Neural progenitor cell (in vitro differentiated cells): Measurements from ENCODE around the gene HLA-C.

Source experiments
- EZH2 ChIP-seq: fragments of 200-600 bp; sonication (generic); IDR thresholded peaks from 2 replicates; pipeline ENCODE4 v1.6.1; 2017; ENCODE audit warnings: antibody characterized with exemption, mild to moderate bottlenecking, moderate library complexity
- EZH2phosphoT487 ChIP-seq: fragments of 200-600 bp; sonication (generic); IDR thresholded peaks from 2 replicates; pipeline ENCODE4 v1.6.1; 2017; ENCODE audit warnings: antibody characterized with exemption
- TF ChIP-seq, protein P1 (sequence below): fragments of 200-600 bp; sonication (generic); IDR thresholded peaks from 2 replicates; pipeline ENCODE4 v1.5.1; 2017; ENCODE audit warnings: antibody characterized with exemption, mild to moderate bottlenecking

DNA sequence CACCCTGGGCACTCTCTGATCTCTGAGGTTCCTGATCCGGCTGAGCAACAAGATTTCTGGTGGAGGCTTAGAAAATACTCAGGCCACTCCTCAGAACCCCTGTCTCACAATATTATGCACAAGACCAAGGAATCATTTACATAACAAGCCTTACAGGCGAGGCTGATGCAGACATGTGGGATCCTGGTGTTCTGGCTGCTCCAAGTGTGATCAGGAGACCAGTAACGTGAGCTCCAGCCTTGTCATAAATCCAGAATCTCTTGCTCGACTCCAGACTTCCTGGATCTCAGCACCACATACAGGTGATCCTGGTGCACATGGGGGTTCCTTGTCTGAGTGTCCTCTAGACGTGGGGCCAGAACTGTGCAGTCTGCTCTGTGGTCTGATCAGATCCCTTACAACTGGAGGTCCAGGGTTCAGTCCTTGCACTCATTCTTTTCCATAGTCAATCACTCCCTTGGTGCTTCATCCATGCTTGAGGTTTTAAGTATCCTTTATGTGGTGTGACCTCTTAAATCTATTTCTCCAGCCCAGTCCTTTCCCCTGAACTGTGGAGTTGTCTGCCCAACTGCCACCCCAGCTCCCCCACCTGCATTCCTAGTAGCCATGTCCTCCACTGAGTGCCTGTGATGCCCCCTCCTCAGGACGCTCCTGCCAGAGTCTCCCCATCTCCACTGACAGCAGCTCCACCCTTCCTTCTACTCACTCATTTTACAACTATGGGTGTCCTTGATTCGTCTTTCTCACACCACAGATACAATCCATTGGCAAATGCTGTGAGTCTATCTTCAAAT is 5.1 kb downstream of the HLA-C start:
- TF ChIP-seq, protein P1, sequence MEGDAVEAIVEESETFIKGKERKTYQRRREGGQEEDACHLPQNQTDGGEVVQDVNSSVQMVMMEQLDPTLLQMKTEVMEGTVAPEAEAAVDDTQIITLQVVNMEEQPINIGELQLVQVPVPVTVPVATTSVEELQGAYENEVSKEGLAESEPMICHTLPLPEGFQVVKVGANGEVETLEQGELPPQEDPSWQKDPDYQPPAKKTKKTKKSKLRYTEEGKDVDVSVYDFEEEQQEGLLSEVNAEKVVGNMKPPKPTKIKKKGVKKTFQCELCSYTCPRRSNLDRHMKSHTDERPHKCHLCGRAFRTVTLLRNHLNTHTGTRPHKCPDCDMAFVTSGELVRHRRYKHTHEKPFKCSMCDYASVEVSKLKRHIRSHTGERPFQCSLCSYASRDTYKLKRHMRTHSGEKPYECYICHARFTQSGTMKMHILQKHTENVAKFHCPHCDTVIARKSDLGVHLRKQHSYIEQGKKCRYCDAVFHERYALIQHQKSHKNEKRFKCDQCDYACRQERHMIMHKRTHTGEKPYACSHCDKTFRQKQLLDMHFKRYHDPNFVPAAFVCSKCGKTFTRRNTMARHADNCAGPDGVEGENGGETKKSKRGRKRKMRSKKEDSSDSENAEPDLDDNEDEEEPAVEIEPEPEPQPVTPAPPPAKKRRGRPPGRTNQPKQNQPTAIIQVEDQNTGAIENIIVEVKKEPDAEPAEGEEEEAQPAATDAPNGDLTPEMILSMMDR: no peak
- TF ChIP-seq EZH2 (no peak), EZH2phosphoT487 (no peak)
